ENCODE data around the gene LRRC36.
"Not testable (repeated sequence)": the region's sequence is repeated elsewhere in the genome, so short reads cannot be mapped to it uniquely, and the experiment has no call there.

The LRRC36 gene

DNA sequence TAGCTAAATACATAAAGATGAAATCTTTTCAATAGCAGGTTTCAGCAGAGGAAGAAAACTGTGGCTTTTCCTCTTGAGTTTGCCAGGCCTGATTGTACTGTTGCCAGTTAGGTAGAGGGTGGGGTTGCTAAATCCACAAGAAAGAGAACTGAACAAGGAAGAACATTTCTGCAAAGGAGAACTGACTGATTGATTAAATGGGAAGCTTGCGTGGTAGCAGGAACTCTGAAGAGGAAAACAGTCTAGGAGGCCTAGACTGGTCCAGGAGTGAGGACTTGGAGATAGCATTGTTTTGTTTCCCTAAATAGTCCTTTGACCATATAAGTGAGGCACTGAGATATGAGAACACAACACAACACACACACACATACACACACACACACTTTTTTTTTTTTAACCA lies 18.8 kb downstream of the LRRC36 start:
- DNase-seq = no peak

GRCh38 chr16:67346341-67346740 lies 19.7 kb downstream of the LRRC36 start:
- no peak for DNase-seq

GRCh38 chr16:67349172-67349571 lies 22.6 kb downstream of the LRRC36 start:
- no peak for DNase-seq

DNA sequence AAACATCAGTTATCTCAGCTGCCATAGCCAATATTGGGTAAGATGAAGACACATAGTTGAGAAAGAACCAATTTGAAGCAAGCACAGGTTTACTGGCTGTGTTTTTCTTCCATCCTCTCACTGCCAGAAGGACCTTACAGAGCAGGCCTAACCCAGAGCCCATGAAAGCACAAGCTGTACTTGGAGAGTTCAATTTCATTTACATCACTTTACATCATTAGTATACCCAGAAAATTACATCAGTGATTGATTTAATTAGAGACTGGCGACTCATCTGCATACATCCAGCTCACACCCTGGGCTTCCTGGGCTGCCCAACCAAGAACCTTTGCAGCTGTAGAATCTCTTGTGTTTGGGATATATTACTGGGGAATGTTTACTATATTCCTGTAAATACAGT lies 23.7 kb downstream of the LRRC36 start:
- DNase-seq = no peak

DNA sequence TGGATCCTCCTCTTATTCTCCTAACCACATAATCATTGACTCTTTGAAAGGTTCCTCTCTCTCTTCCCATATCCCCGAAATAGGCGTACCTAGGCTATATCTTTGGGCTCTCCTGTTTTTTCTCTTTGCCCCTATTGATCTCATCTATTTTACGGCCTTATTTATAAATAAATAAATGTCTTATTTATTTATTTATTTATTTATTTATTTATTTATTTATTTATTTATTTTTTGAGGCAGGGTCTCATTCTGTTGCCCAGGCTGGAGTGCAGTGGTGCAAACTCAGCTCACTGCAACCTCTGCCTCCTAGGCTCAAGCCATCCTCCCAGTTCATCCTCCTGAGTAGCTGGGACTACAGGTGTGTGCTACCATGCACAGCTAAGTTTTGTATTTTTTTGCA lies 25.8 kb downstream of the LRRC36 start:
- DNase-seq = not testable (repeated sequence)

DNA sequence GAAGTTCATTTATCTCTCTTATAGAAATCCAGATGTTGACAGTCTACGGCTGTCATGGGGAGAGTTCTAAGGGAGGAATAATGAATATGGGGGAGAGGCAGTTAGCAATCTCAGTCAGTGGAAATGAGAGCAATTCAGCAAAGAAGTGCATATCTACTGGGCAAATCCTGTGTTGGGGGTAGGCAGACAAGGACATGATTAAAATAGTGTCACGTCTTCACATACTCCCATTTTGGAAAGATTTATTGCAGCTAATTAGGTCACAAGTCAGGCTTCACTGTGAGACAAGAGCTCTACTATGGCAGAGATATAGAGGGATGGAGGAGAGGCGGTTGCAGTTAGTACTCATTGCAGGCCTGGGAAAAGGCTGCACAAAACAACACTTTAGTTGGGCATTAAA lies 29.8 kb downstream of the LRRC36 start:
- DNase-seq = no peak

- DNase-seq = no peak
These were observed 30.9 kb downstream of the LRRC36 start for GRCh38 chr16:67357561-67357960.

- not testable (repeated sequence) for DNase-seq
These were observed 33.1 kb downstream of the LRRC36 start for GRCh38 chr16:67359540-67360269.

- no peak for DNase-seq
These were observed 34.4 kb downstream of the LRRC36 start for GRCh38 chr16:67361038-67361437.

DNA sequence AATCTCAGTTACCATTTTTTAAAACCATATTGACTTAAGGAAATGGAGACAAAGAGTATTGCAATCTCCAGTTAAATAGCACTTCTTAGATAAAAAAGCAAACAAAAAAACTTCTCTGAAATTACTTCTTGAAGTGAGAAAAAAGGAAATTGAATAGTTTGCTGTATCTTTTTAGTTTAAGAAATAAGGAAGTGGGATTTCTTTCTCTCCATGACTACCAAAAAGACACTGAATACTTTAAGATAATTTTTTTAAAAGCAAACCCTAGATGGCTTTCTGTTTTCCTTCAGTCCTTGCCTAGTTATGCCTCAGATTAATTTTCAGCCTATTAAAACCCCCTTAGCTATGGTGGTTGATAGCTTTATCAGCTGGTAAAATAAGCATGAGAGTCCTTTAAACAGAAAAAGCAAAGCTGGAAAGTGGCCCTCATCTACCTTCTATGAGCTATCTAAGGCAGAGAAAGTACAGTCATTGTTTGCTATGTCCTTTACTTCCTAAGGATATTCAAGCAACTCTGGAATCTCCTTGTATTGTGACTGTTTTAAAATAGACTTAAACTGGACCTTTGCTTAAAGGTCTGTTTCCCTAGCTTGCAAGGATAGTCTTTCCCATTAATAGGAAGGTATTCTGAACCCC lies 38.1 kb downstream of the LRRC36 start:
- no peak for DNase-seq

DNA sequence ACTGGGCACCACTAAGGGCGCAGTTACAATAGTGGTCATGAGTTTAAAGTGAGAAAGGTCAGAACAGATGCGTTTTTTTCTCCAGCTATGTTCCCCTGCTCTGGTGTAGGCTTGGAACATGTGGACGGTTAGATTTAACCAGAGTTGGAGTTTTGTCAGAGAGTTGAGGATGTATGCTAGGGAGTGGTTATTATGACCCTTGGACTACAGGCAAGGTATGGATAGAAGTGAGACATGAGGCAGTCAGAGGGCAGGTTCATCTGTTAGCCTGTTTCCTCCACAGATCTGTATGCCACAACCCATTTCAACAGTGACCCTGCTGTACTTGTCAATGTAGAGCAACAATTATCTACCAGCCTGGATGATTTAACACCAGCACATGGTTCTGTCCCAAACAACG lies 44.0 kb downstream of the LRRC36 start:
- DNase-seq = no peak

GRCh38 chr16:67372664-67373063 lies 46.0 kb downstream of the LRRC36 start:
- DNase-seq = no peak

DNA sequence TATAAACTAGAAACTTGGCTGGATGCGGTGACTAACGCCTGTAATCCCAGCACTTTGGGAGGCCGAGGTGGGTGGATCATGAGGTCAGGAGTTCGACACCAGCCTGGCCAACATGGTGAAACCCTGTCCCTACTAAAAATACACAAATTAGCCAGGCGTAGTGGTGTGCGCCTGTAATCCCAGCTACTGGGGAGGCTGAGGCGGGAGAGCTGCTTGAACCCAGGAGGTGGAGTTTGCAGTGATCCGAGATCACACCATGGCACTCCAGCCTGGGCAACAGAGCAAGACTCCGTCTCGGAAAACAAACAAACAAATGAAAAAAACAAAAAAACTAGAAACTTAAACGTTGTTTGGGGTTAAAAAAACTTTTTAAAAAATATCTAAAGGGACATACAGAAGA lies 49.4 kb downstream of the LRRC36 start:
- not testable (repeated sequence) for DNase-seq

GRCh38 chr16:67378642-67379041 lies 52.0 kb downstream of the LRRC36 start:
- no peak for DNase-seq

GRCh38 chr16:67383284-67383683 lies 56.7 kb downstream of the LRRC36 start:
- no peak for DNase-seq

DNA sequence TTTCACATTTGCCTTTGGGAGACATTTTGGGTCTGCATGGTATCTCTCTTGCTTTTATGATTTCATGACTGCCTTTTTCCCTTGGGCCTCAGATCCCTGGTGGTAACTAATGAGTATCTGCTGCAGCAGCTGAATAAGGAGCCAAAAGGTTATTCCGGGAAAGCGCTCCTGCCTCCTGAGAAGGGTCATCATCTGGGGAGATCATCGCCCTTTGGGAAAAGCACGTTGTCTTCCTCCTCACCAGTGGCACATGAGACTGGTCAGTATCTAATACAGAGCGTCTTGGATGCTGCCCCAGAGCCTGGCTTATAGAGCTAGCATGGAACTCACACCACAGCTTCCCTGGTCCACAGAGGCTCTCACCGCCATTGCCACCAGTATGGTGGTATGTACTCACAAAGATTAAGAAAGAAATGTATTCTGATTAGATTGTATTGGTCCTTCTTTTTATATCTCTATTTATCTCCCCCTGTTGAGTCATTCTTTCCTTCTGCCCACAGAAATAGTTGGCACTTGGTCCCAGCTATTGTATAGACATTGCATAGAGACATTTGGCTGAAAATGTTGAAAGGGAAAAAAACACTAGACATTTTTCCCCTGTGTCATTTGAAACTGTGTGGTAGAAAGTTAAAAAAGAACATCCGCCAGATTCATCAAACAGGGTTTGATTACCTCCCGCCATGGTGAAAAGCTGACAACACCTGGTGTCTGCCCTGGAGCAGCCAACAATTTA lies 58.3 kb downstream of the LRRC36 start:
- DNase-seq = no peak

DNA sequence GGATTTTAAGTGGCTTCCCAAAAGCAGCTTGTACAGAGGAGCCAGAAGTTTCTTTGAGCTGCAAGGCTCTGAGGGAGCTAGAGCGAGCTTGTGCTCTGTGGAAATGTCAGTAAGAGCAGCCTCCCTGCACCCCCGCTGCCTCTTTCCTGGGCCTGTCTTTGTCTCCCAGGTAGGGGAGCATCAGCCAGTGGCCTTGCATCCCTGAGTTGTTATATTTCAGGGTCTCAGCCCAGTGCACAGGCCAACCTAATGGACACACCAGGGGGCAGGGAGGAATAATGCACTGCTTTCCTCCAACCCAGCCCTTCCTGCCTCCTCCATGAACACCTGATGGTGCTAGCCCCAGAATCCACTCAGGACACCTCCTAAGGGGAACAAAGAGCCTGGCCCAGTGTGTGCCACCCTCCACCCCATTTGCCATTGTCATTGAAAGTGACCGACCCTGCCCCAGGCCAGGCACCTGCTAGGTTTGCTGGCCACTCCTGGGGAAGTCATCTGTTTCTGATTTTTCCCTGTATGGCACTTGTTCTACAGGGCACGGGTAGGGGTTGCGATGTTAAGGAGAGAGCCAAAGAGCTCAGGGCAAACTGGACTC lies 60.3 kb downstream of the LRRC36 start:
- DNase-seq = no peak

- no peak for DNase-seq
These were observed 61.0 kb downstream of the LRRC36 start for GRCh38 chr16:67387479-67388079.

GRCh38 chr16:67388191-67388590 lies 61.6 kb downstream of the LRRC36 start:
- no peak for DNase-seq

DNA sequence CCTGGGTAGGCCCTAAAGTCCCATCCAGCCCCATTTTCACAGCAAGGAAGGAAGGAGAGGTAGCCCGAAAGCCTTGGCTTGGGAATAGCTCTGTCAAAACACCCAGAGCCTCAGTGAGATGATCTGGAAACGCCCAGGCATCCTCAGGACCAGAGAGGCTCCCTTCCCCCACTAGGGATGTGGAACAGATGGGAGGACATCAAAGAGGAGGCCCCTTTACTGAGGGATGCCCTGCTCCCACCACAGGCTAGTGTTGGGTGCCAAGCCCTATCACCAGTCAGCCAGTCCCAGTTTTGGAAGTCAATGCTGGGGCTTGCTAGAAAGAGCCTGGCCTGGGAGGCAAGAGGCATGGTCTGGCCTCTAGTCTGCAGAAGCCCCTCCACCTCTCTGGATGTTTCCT lies 62.0 kb downstream of the LRRC36 start:
- DNase-seq = no peak

GRCh38 chr16:67389911-67390815 lies 63.5 kb downstream of the LRRC36 start:
- no peak for DNase-seq

DNA sequence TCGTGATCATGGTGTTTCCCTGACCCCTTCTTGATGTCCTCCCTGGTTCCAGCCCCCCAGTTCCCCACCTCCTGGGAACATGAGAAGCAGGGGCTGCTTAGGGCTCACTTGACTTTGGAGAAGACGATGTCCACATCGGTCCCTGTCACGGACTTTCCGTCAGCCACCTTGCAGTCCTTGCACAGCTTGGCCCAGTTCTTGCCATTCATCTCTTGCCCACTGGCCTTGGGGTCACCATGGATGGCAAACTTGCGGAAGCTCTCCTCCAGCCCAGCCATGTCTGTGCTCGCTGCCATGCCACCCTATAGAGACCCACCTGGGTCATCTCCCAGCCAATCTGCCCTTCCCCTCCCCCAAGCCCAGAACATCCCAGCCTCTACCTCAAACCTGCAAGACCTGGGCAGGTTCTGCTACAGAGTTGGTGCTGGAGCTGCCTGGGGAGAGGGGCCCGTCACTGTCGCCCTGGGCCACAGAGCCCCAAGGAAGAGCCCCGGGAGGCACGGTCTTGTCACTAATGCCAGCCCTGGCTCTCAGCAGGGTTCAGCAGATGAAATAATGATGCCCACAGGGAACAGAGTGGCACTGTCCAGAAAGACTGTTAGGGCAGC lies 64.3 kb downstream of the LRRC36 start:
- no peak for DNase-seq
